GM04503 (cell line): ENCODE measurements around the gene EED.

ENCODE experiments used
- DNase-seq: peaks from one replicate; pipeline ENCODE4 v3.0.0-alpha.2; 2012; ENCODE audit warnings: low read depth

Gene EED

GRCh38 chr11:86244522-86245368 lies at the start of gene EED:
TSS of gene EED (plus strand) at chr11:86244753. CDS start at chr11:86245230, 477 bp downstream.
- DNase-seq, result peak; percentile 67

- DNase-seq, result no peak
These were observed 49.6 kb upstream of the EED start for GRCh38 chr11:86194998-86195397.

- no peak for DNase-seq
These were observed 48.4 kb upstream of the EED start for GRCh38 chr11:86196085-86196696.

- DNase-seq, result no peak
These were observed 47.6 kb upstream of the EED start for GRCh38 chr11:86196913-86197312.

GRCh38 chr11:86197448-86197847 lies 47.1 kb upstream of the EED start:
- no peak for DNase-seq

GRCh38 chr11:86198139-86198538 lies 46.4 kb upstream of the EED start:
- DNase-seq, result no peak

- DNase-seq, result no peak
These were observed 45.2 kb upstream of the EED start for GRCh38 chr11:86199354-86199753.

- DNase-seq, result no peak
These were observed 43.1 kb upstream of the EED start for GRCh38 chr11:86201371-86201884.

GRCh38 chr11:86202013-86202336 lies 42.6 kb upstream of the EED start:
- no peak for DNase-seq

- no peak for DNase-seq
These were observed 40.2 kb upstream of the EED start for GRCh38 chr11:86204356-86204755.

GRCh38 chr11:86205421-86206336 lies 38.9 kb upstream of the EED start:
- no peak for DNase-seq

GRCh38 chr11:86206337-86206695 lies 38.2 kb upstream of the EED start:
- no peak for DNase-seq

GRCh38 chr11:86207413-86207812 lies 37.1 kb upstream of the EED start:
- no peak for DNase-seq

- no peak for DNase-seq
These were observed 36.0 kb upstream of the EED start for GRCh38 chr11:86208572-86208971.

GRCh38 chr11:86209806-86210657 lies 34.5 kb upstream of the EED start:
- no peak for DNase-seq

- DNase-seq, result no peak
These were observed 33.7 kb upstream of the EED start for GRCh38 chr11:86210898-86211297.

GRCh38 chr11:86211619-86212018 lies 32.9 kb upstream of the EED start:
- no peak for DNase-seq

GRCh38 chr11:86212019-86212611 lies 32.4 kb upstream of the EED start:
- DNase-seq, result no peak

GRCh38 chr11:86214710-86215109 lies 29.8 kb upstream of the EED start:
- no peak for DNase-seq

- DNase-seq, result no peak
These were observed 26.1 kb upstream of the EED start for GRCh38 chr11:86218125-86219084.
